GM23248 (cell line): Measurements from ENCODE around the gene PPP1R1C. TPM values are rescaled to one million over a fixed set of nuclear protein-coding genes. Genes with fewer than 3 reads are reported as not detected.
A peak's percentile ranks its signal among the peaks of the same experiment; 100 is the strongest.

Experiments
- DNase-seq: peaks from one replicate; pipeline ENCODE4 v3.0.0-alpha.2; 2015
- H2AFZ ChIP-seq: fragments of 200-600 bp; sonication (generic); 2 replicates; pipeline ENCODE4 v1.6.1; 2016; ENCODE audit warnings: antibody characterized with exemption
- H3F3A ChIP-seq: fragments of 200-600 bp; sonication (generic); 2 replicates; pipeline ENCODE4 v1.6.1; 2016; ENCODE audit warnings: mild to moderate bottlenecking, antibody characterized with exemption, mixed run types; ENCODE audit not compliant: insufficient read depth
- H3K27ac ChIP-seq: fragments of 200-600 bp; sonication (generic); 2 replicates; pipeline ENCODE4 v1.5.1; 2016; ENCODE audit warnings: mild to moderate bottlenecking
- H3K27me3 ChIP-seq: fragments of 200-600 bp; sonication (generic); replicated peaks from 2 replicates; pipeline ENCODE4 v1.6.1; 2016; ENCODE audit warnings: mild to moderate bottlenecking; ENCODE audit not compliant: insufficient read depth
- H3K36me3 ChIP-seq: fragments of 200-600 bp; sonication (generic); 2 replicates; pipeline ENCODE4 v1.6.1; 2016; ENCODE audit warnings: low read depth, mild to moderate bottlenecking
- H3K4me1 ChIP-seq: fragments of 200-600 bp; sonication (generic); 2 replicates; pipeline ENCODE4 v1.6.1; 2016; ENCODE audit warnings: mild to moderate bottlenecking; ENCODE audit not compliant: insufficient read depth
- H3K4me2 ChIP-seq: fragments of 200-600 bp; sonication (generic); one replicate; pipeline ENCODE4 v1.6.1; 2016; ENCODE audit warnings: mild to moderate bottlenecking; ENCODE audit not compliant: unreplicated experiment
- H3K4me3 ChIP-seq: fragments of 200-600 bp; sonication (generic); 2 replicates; pipeline ENCODE4 v1.5.1; 2016; ENCODE audit warnings: mild to moderate bottlenecking
- H3K79me2 ChIP-seq: fragments of 200-600 bp; sonication (generic); 2 replicates; pipeline ENCODE4 v1.6.1; 2016; ENCODE audit warnings: mild to moderate bottlenecking; ENCODE audit not compliant: insufficient read depth
- H3K9ac ChIP-seq: fragments of 200-600 bp; sonication (generic); 2 replicates; pipeline ENCODE4 v1.6.1; 2016; ENCODE audit warnings: mild to moderate bottlenecking
- H3K9me2 ChIP-seq: fragments of 200-600 bp; sonication (generic); 2 replicates; pipeline ENCODE4 v1.6.1; 2016; ENCODE audit warnings: mixed run types, mild to moderate bottlenecking, moderate library complexity; ENCODE audit not compliant: insufficient read depth
- H3K9me3 ChIP-seq: fragments of 200-600 bp; sonication (generic); one replicate; pipeline ENCODE4 v1.6.1; 2017; ENCODE audit warnings: low read depth
- H4K20me1 ChIP-seq: fragments of 200-600 bp; sonication (generic); 2 replicates; pipeline ENCODE4 v1.6.0; 2016; ENCODE audit not compliant: insufficient read depth
- EZH2 ChIP-seq: fragments of 200-600 bp; sonication (generic); IDR thresholded peaks from 2 replicates; pipeline ENCODE4 v1.6.1; 2018; ENCODE audit warnings: antibody characterized with exemption, mild to moderate bottlenecking; ENCODE audit not compliant: insufficient read depth, poor library complexity, severe bottlenecking
- EZH2phosphoT487 ChIP-seq: fragments of 200-600 bp; sonication (generic); IDR thresholded peaks from 2 replicates; pipeline ENCODE4 v1.6.1; 2018; ENCODE audit warnings: antibody characterized with exemption, moderate library complexity, mild to moderate bottlenecking, low read depth; ENCODE audit not compliant: insufficient read depth
- WGBS, 2 experiments: methylation state at CpG; one replicate each; pipeline ENCODE4 v1.1.6; 2015 to 2017; ENCODE audit warnings: low lambda C conversion rate in 2 of 2, low coverage in 1 of 2; ENCODE audit errors: missing lambda C conversion rate in 2 of 2; 5-methylcytosine and 5-hydroxymethylcytosine counted together
- in situ Hi-C: fragments of 300-500 bp; cut with MboI; formaldehyde crosslinking; loops from 2 replicates; pipeline ENCODE4 v1.15.0; 2020
- polyA plus RNA-seq: library from polyadenylated mRNA; unstranded; fragments of >200 nt; fragmentation: Nextera tagmentation; extraction: Ambion mirVana; gene quantifications from 2 replicates; pipeline ENCODE4 v1.2.1, GENCODE V29; 2016
- total RNA-seq: library from RNA; depleted of rRNA; stranded (reverse); fragments of >200 nt; shearing (Covaris generic); gene quantifications from 2 replicates; pipeline ENCODE4 v1.2.3, GENCODE V29; 2014

The PPP1R1C gene
- total and polyA plus RNA-seq, 2 experiments from 2014 or later: not detected

- Histone ChIP-seq H3K4me3 (no peak overlapping the region), H3K4me1 (no peaks in the 10 kb centered on the region), H4K20me1 (no peaks in the 10 kb centered on the region), H3K27ac (no peak overlapping the region), H3K9ac (no peak overlapping the region), H3K79me2 (no peaks in the 10 kb centered on the region), H2AFZ (no peak overlapping the region), H3K36me3 (no peaks in the 10 kb centered on the region), H3F3A (no peaks in the 10 kb centered on the region), H3K4me2 (no peak overlapping the region), H3K27me3 (no peaks in the 10 kb centered on the region), H3K9me2 (no peaks in the 10 kb centered on the region), H3K9me3 (no peaks in the 10 kb centered on the region)
- DNase-seq: no peak
- 69 to 76% methylated on average over 6 of the region's 6 CpGs for WGBS, 2 experiments
- in situ Hi-C loops: no loop called here
- TF ChIP-seq EZH2phosphoT487 (no peak), EZH2 (no peak)
Observed at GRCh38 chr2:182142062-182142461, 156.4 kb downstream of the PPP1R1C start.

GRCh38 chr2:182144041-182144775 lies 158.6 kb downstream of the PPP1R1C start:
- Histone ChIP-seq H3K9ac (no peak overlapping the region), H3K9me3 (no peaks in the 10 kb centered on the region), H2AFZ (peak overlapping the region; percentile 25; the same call in 1 of the 2 replicates), H3K27me3 (no peaks in the 10 kb centered on the region), H3K4me3 (no peak overlapping the region), H3K9me2 (no peaks in the 10 kb centered on the region), H3F3A (no peaks in the 10 kb centered on the region), H3K27ac (no peak overlapping the region), H3K4me2 (no peak overlapping the region), H4K20me1 (no peaks in the 10 kb centered on the region), H3K4me1 (0 out of 2 replicates have a peak, but pooled peaks cover 8% of the 10 kb centered on the region), H3K36me3 (no peaks in the 10 kb centered on the region), H3K79me2 (no peaks in the 10 kb centered on the region)
- WGBS, 2 experiments: 76% methylated on average over 7 of the region's 7 CpGs
- no peak for DNase-seq
- in situ Hi-C loops: no loop called here
- TF ChIP-seq EZH2 (no peak), EZH2phosphoT487 (no peak)

- H3F3A ChIP-seq: no peaks in the 10 kb centered on the region
- no peaks in the 10 kb centered on the region for H3K79me2 ChIP-seq
- H3K36me3 ChIP-seq: no peaks in the 10 kb centered on the region
- 0 out of 2 replicates have a peak, but pooled peaks cover 8% of the 10 kb centered on the region for H3K4me1 ChIP-seq
- H4K20me1 ChIP-seq: no peaks in the 10 kb centered on the region
- TF ChIP-seq EZH2 (no peak), EZH2phosphoT487 (no peak)
- peak; percentile 51 for DNase-seq
- no peaks in the 10 kb centered on the region for H3K27me3 ChIP-seq
- no peak overlapping the region for H3K4me2 ChIP-seq
- H3K9me2 ChIP-seq: no peaks in the 10 kb centered on the region
- H3K4me3 ChIP-seq: no peak overlapping the region
- H3K9ac ChIP-seq: no peak overlapping the region
- WGBS, 2 experiments: 24 to 27% methylated on average over 1 of the region's 1 CpG
- no peaks in the 10 kb centered on the region for H3K9me3 ChIP-seq
- in situ Hi-C loops: no loop called here
- peak overlapping the region; percentile 25 for H2AFZ ChIP-seq
- no peak overlapping the region for H3K27ac ChIP-seq
Observed at GRCh38 chr2:182144776-182145165, 159.1 kb downstream of the PPP1R1C start.

- Histone ChIP-seq H4K20me1 (no peaks in the 10 kb centered on the region), H3K4me2 (no peak overlapping the region), H3K4me1 (0 out of 2 replicates have a peak, but pooled peaks cover 8% of the 10 kb centered on the region), H3K9me2 (no peaks in the 10 kb centered on the region), H3K79me2 (no peaks in the 10 kb centered on the region), H2AFZ (no peak overlapping the region), H3K9ac (no peak overlapping the region), H3K4me3 (no peak overlapping the region), H3F3A (no peaks in the 10 kb centered on the region), H3K9me3 (no peaks in the 10 kb centered on the region), H3K27me3 (no peaks in the 10 kb centered on the region), H3K36me3 (no peaks in the 10 kb centered on the region), H3K27ac (no peak overlapping the region)
- WGBS, 2 experiments: 22 to 35% methylated on average over 2 of the region's 2 CpGs
- TF ChIP-seq EZH2 (no peak), EZH2phosphoT487 (no peak)
- in situ Hi-C loops: no loop called here
- peak; percentile 10 for DNase-seq
Observed at GRCh38 chr2:182148344-182148743, 162.7 kb downstream of the PPP1R1C start.
